K562 (cell line): ENCODE measurements around the gene SH3BP2. TPM values are rescaled to one million over a fixed set of nuclear protein-coding genes. Genes with fewer than 3 reads are reported as not detected.
A peak's percentile ranks its signal among the peaks of the same experiment; 100 is the strongest.

Source experiments
- ATAC-seq: fragments of 200-7000 bp; cut with Tn5 transposase; 3 replicates; pipeline ENCODE4 v1.9.1; 2020; ENCODE audit warnings: moderate library complexity
- BruUV-seq: library from RNA; stranded (reverse); fragments of 400-500 nt; replicated peaks from 2 replicates; lab custom pipeline; 2021; lab: Mats Ljungman, UMichigan
- CTCF ChIA-PET: fragments of 300-600 bp; formaldehyde crosslinking; extraction: SDS; loops from one replicate; lab custom pipeline; 2021; ENCODE audit warnings: low intra/inter-chr PET ratio; lab: Yijun Ruan, JAX
- POLR2A ChIA-PET: fragments of 300-600, 350-650 bp; sonication (Branson Sonifier 250); formaldehyde crosslinking; extraction: SDS; loops from one replicate; lab custom pipeline; 2021; ENCODE audit warnings: antibody characterized with exemption, inconsistent platforms; lab: Yijun Ruan, JAX
- DNase-seq, 4 experiments: peaks; one replicate each; pipeline versions ENCODE4 v3.0.0 to v3.0.0-alpha.2; 2011 to 2018; ENCODE audit warnings: low spot score in 3 of 4, mixed read lengths in 3 of 4; ENCODE audit errors: extremely low read depth in 1 of 4
- FAIRE-seq: peaks from 2 replicates; lab custom pipeline; 2011; peaks lifted over from hg19 to GRCh38; lab: Jason Lieb, UNC
- H2AFZ ChIP-seq: 2 replicates; pipeline ENCODE4 v1.6.0; 2011; ENCODE audit warnings: low read depth, low read length, control low read depth, inconsistent platforms
- H3K27ac ChIP-seq: fragments of 200-600 bp; 3 replicates; pipeline ENCODE4 v1.8.0; 2011; ENCODE audit warnings: low read depth, mild to moderate bottlenecking, control low read depth, inconsistent platforms, low read length, moderate library complexity, mixed read lengths; ENCODE audit errors: extremely low read depth
- H3K27me3 ChIP-seq, 2 experiments: fragments of 300-600 bp in 1 of 2; 2 replicates in 1 of 2; 3 replicates in 1 of 2; pipeline versions ENCODE4 v1.6.0 to v1.8.0; 2011; ENCODE audit warnings: inconsistent platforms in 2 of 2, low read length in 2 of 2, mild to moderate bottlenecking in 1 of 2, mixed read lengths in 1 of 2, moderate library complexity in 1 of 2; ENCODE audit not compliant: control insufficient read depth in 2 of 2, insufficient read depth in 2 of 2
- H3K36me3 ChIP-seq: fragments of 300-600 bp; 3 replicates; pipeline ENCODE4 v1.8.0; 2011; ENCODE audit warnings: mild to moderate bottlenecking, low read length, inconsistent platforms; ENCODE audit not compliant: control insufficient read depth, insufficient read depth
- H3K4me1 ChIP-seq, 2 experiments: fragments of 200-600 bp in 1 of 2; replicated peaks in 1 of 2; 2 replicates in 1 of 2; 3 replicates in 1 of 2; pipeline versions ENCODE4 v1.5.1 to v1.8.0; 2011; ENCODE audit warnings: inconsistent platforms in 2 of 2, low read length in 2 of 2, mild to moderate bottlenecking in 1 of 2, mixed read lengths in 1 of 2, moderate library complexity in 1 of 2; ENCODE audit not compliant: control insufficient read depth in 2 of 2, insufficient read depth in 2 of 2
- H3K4me2 ChIP-seq: 2 replicates; pipeline ENCODE4 v1.6.1; 2011; ENCODE audit warnings: low read length, control low read depth, inconsistent platforms, mixed read lengths; ENCODE audit not compliant: insufficient read depth
- H3K4me3 ChIP-seq: fragments of 200-600 bp; sonication (generic), shearing (Covaris generic); 2 replicates; pipeline ENCODE4 v1.5.1; 2016; ENCODE audit warnings: control low read depth, inconsistent platforms
- H3K79me2 ChIP-seq: fragments of 200-600 bp; 3 replicates; pipeline ENCODE4 v1.8.0; 2011; ENCODE audit warnings: low read length, inconsistent platforms; ENCODE audit not compliant: control insufficient read depth, insufficient read depth
- H3K9ac ChIP-seq, 2 experiments: 2 replicates each; pipeline versions ENCODE4 v1.6.0 to v1.6.1; 2011; ENCODE audit warnings: low read depth in 2 of 2, low read length in 2 of 2, control low read depth in 1 of 2, inconsistent platforms in 1 of 2, mild to moderate bottlenecking in 1 of 2, mixed read lengths in 1 of 2; ENCODE audit not compliant: insufficient read depth in 1 of 2
- H3K9me1 ChIP-seq: one replicate; pipeline ENCODE4 v1.6.0; 2011; ENCODE audit warnings: inconsistent platforms, mild to moderate bottlenecking, low read length, moderate library complexity; ENCODE audit not compliant: control insufficient read depth, insufficient read depth
- H3K9me3 ChIP-seq: replicated peaks from 2 replicates; pipeline ENCODE4 v1.5.1; 2011; ENCODE audit warnings: low read depth, low read length, inconsistent platforms; ENCODE audit not compliant: control insufficient read depth, insufficient read depth
- H4K20me1 ChIP-seq: replicated peaks from 2 replicates; pipeline ENCODE4 v1.6.1; 2011; ENCODE audit warnings: low read length, inconsistent platforms, mixed read lengths; ENCODE audit not compliant: control insufficient read depth, insufficient read depth
- BRCA1 ChIP-seq, 2 experiments: fragments of 450-650 bp in 1 of 2; sonication (generic) in 1 of 2; formaldehyde crosslinking in 1 of 2; IDR thresholded peaks; 2 replicates each; pipeline versions ENCODE4 v1.5.0 to v1.6.1; 2017 to 2020; ENCODE audit warnings: mild to moderate bottlenecking in 1 of 2, missing genetic modification reagents in 1 of 2
- CEBPG ChIP-seq, 3 experiments: fragments of 200-800 bp in 1 of 3; sonication (Bioruptor generic) in 1 of 3; sonication (generic) in 1 of 3; formaldehyde crosslinking in 1 of 3; IDR thresholded peaks in 2 of 3; conservative IDR thresholded peaks in 1 of 3; 2 replicates each; pipeline versions ENCODE4 v1.6.1 to v1.8.0; 2016 to 2022; ENCODE audit warnings: missing compliant biosample characterization in 2 of 3, missing genetic modification characterization in 2 of 3, mild to moderate bottlenecking in 1 of 3, missing genetic modification reagents in 1 of 3
- E2F5 ChIP-seq: sonication (generic); formaldehyde crosslinking; IDR thresholded peaks from 2 replicates; pipeline ENCODE4 v1.8.0; 2022; ENCODE audit warnings: mild to moderate bottlenecking, missing genetic modification reagents
- HEY1 ChIP-seq: fragments of 250-450 bp; sonication (Bioruptor Pico); IDR thresholded peaks from 2 replicates; pipeline ENCODE4 v1.5.0; 2020; ENCODE audit warnings: mild to moderate bottlenecking, moderate library complexity, borderline replicate concordance
- HNRNPLL ChIP-seq: fragments of 200-400 bp; formaldehyde crosslinking; IDR thresholded peaks from 2 replicates; pipeline ENCODE4 v1.6.1; 2017; ENCODE audit warnings: low read length, low read depth, mild to moderate bottlenecking; ENCODE audit not compliant: poor library complexity, severe bottlenecking
- IRF2 ChIP-seq: sonication (generic); formaldehyde crosslinking; IDR thresholded peaks from 2 replicates; pipeline ENCODE4 v1.8.1; 2022; ENCODE audit warnings: mild to moderate bottlenecking, missing genetic modification reagents
- MIER1 ChIP-seq: fragments of 450-650 bp; IDR thresholded peaks from 2 replicates; pipeline ENCODE4 v1.6.1; 2016; ENCODE audit warnings: antibody characterized with exemption, mild to moderate bottlenecking, low read depth
- MYC ChIP-seq, 2 experiments: fragments of 250-450 bp in 1 of 2; sonication (Bioruptor Pico) in 1 of 2; IDR thresholded peaks; 2 replicates each; pipeline versions ENCODE4 v1.5.1 to v1.6.1; 2012 to 2021; ENCODE audit warnings: low read depth in 2 of 2, borderline replicate concordance in 1 of 2, improper control_type of control experiment in 1 of 2, low read length in 1 of 2, mild to moderate bottlenecking in 1 of 2, moderate library complexity in 1 of 2
- MYNN ChIP-seq, 2 experiments: sonication (generic); formaldehyde crosslinking in 1 of 2; IDR thresholded peaks; 2 replicates each; pipeline versions ENCODE4 v1.5.0 to v1.6.1; 2016 to 2020; ENCODE audit warnings: antibody characterized with exemption in 1 of 2, missing genetic modification reagents in 1 of 2
- POLR3G ChIP-seq: IDR thresholded peaks from 2 replicates; pipeline ENCODE4 v1.6.1; 2011; ENCODE audit not compliant: insufficient read length, insufficient replicate concordance; ENCODE audit errors: extremely low read depth
- SOX6 ChIP-seq: fragments of 450-650 bp; IDR thresholded peaks from 2 replicates; pipeline ENCODE4 v1.6.1; 2014; ENCODE audit warnings: mild to moderate bottlenecking
- SRSF7 ChIP-seq: fragments of 200-400 bp; formaldehyde crosslinking; optimal IDR thresholded peaks from 2 replicates; pipeline ENCODE3; 2017; ENCODE audit warnings: mild to moderate bottlenecking, low read depth, low read length
- TRIM24 ChIP-seq, 2 experiments: fragments of 450-650 bp; IDR thresholded peaks; 2 replicates each; pipeline ENCODE4 v1.6.1; 2016
- ZBTB9 ChIP-seq: fragments of 450-650 bp; formaldehyde crosslinking; IDR thresholded peaks from 2 replicates; pipeline ENCODE4 v1.4.0; 2020; ENCODE audit warnings: mild to moderate bottlenecking, moderate library complexity
- ZNF197 ChIP-seq: fragments of 200-800 bp; sonication (Bioruptor generic); IDR thresholded peaks from 2 replicates; pipeline ENCODE4 v1.6.1; 2016; ENCODE audit warnings: low read depth, missing genetic modification characterization, missing compliant biosample characterization
- ZNF507 ChIP-seq: conservative IDR thresholded peaks from 2 replicates; pipeline ENCODE4 v1.6.1; 2017; ENCODE audit warnings: missing genetic modification characterization, missing compliant biosample characterization
- WGBS: fragments of 100-300 bp; shearing (Covaris generic); methylation state at CpG from one replicate; pipeline ENCODE4 v1.1.6; 2016; ENCODE audit warnings: low coverage, mixed read lengths; ENCODE audit not compliant: insufficient coverage; ENCODE audit errors: missing lambda C conversion rate; 5-methylcytosine and 5-hydroxymethylcytosine counted together
- in situ Hi-C: fragments of 300-500 bp; cut with MboI; formaldehyde crosslinking; loops from 4 replicates; pipeline ENCODE4 v1.15.0; 2018; ENCODE audit warnings: inconsistent platforms, mixed read lengths
- intact Hi-C: fragments of 100-400 bp; cut with micrococcal nuclease; formaldehyde crosslinking; loops from 2 replicates; pipeline ENCODE4 v1.14.2; 2022
- polyA plus RNA-seq, 8 experiments: library from polyadenylated mRNA; depleted of rRNA in 4 of 8; stranded (reverse) in 5 of 8; unstranded in 3 of 8; fragments of >200 nt; fragmentation: Nextera tagmentation in 2 of 8; fragmentation: Illumina TruSeq in 1 of 8; extraction: Ambion mirVana in 2 of 8; extraction: Trizol in 1 of 8; gene quantifications; 2 replicates each; pipeline versions ENCODE4 v1.2.1 to v1.2.3, GENCODE V29; 2011 to 2014; ENCODE audit warnings: inconsistent platforms in 1 of 8, missing spikeins in 1 of 8
- total RNA-seq, 7 experiments: library from RNA; depleted of rRNA in 6 of 7; stranded (reverse); fragments of >200 nt in 6 of 7; fragmentation: Illumina TruSeq in 2 of 7; extraction: Trizol in 2 of 7; gene quantifications; 2 replicates each; pipeline versions ENCODE4 v1.2.1 to v1.2.3, GENCODE V29; 2011 to 2021; ENCODE audit warnings: low replicate concordance in 1 of 7
- TF ChIP-seq, protein P1 (sequence below): fragments of 250-450 bp; sonication (Bioruptor Pico); IDR thresholded peaks from 2 replicates; pipeline ENCODE4 v1.8.0; 2021; ENCODE audit warnings: moderate library complexity, mild to moderate bottlenecking, inconsistent platforms

SH3BP2 gene
- total and polyA plus RNA-seq, 9 of the 15 experiments (the other 6 are each of a cell fraction or from before 2014, with no cell fraction given), result 0.34 to 16.0 (median 5.1) TPM

DNA sequence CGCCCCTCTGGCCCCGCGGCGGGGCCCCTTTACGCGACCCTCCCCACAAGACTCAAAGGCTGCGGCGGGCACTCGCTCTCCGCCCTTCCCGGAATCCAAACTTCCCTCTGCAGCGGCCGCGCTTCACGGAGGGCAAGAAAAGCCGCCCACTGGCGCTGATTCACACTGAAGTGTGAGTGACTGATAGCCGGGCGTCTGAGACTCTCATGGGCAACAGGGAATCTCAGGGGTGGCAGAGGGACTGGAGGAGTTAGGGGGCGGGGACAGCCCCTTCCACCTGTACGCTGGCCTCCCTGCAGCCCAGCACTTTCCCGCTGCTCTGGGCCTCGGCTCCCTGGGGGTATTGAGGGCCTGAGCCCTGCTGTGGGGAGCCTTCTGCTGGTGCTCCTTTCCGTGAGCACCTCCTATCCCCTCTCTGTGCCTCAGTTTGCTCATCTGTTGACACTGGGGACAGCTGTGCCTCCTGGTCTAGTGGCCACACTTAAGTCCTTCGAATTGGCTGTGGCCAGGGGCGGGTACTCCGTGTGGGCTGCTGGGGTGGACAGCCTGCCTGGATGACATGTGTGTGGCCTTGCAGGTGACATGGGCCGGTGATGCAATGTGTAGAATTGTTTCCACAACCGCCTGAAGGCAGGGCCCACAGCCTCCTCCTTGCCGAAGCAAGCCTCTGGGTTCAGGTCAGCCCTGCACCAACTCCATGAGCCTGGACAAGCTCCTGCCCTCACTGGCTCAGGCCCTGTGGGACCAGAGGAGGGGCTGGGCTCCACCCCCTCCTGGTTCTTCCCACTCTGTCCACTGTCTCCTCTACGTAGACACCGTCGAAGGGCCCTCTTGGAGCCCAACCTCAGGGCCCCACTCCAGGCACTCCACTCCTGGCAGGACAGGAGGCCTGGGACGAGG lies 951 bp downstream of the SH3BP2 start:
- ATAC-seq (peak; percentile 58), FAIRE-seq (peak; percentile 42), DNase-seq (peak in 3 of 4 experiments; percentile 52 to 65 (median 56))
- Histone ChIP-seq H3K27ac (peak overlapping the region; percentile 39; the same call in 1 of the 3 replicates), H2AFZ (peak overlapping the region; percentile 58), H4K20me1 (no peaks in the 10 kb centered on the region; the same call in 1 of the 2 replicates), H3K9me3 (no peaks in the 10 kb centered on the region), H3K9ac (peak overlapping the region; percentile 48 to 90; a peak in 3 of 4 replicates), H3K4me2 (peak overlapping the region; percentile 68), H3K79me2 (no peaks in the 10 kb centered on the region; the same call in 2 of the 3 replicates), H3K9me1 (no peaks in the 10 kb centered on the region), H3K4me1 (peaks cover 15 to 93% of the 10 kb centered on the region in 2 experiments), H3K36me3 (no peaks in the 10 kb centered on the region), H3K27me3 (no peaks in the 10 kb centered on the region), H3K4me3 (peak overlapping the region; percentile 50)
- in situ Hi-C loops (no loop called here), intact Hi-C loops (loop anchor here (5.0 kb wide), 2 partner anchors 48 to 73 kb away; partner anchors contain the start of gene ADD1)
- ChIA-PET CTCF (no interaction called here), POLR2A (interaction anchor here (1.3 kb wide), 1 partner anchor 10 kb away, joined by 8 read pairs; no protein-coding TSS in a partner anchor)
- WGBS, result 21% methylated on average over 18 of the region's 34 CpGs
- TSS peak; percentile 38 for BruUV-seq
- TF ChIP-seq POLR3G (no peak), HNRNPLL (no peak), SRSF7 (no peak), SOX6 (no peak), ZNF507 (tag) (no peak), ZNF197 (CRISPR knock-in tag) (no peak), CEBPG (CRISPR knock-in tag; IDR thresholded peaks at IDR 0.05) (peak; percentile 98), CEBPG (tag; conservative IDR thresholded peaks at IDR 0.05 in 1 of 2, IDR thresholded peaks at IDR 0.05 in 1 of 2) (peak; percentile 88 to 92), E2F5 (CRISPR knock-in tag) (0 out of 2 replicates have a peak, but pooled peaks have one; percentile 49), IRF2 (CRISPR knock-in tag) (no peak), MIER1 (no peak), MYC (IDR thresholded peaks at IDR 0.05; ENCODE audit: low read depth, low read length) (peak; percentile 91), MYC (CRISPR knock-in tag; IDR thresholded peaks at IDR 0.05; ENCODE audit: borderline replicate concordance, low read depth) (peak; percentile 43; the same call in 1 of the 2 replicates), HEY1 (CRISPR knock-in tag) (no peak), MYNN (IDR thresholded peaks at IDR 0.05) (no peak), MYNN (CRISPR knock-in tag; IDR thresholded peaks at IDR 0.05) (peak; percentile 42; the same call in 1 of the 2 replicates), BRCA1 (IDR thresholded peaks at IDR 0.05) (no peak), BRCA1 (CRISPR knock-in tag; IDR thresholded peaks at IDR 0.05) (no peak), ZBTB9 (0 out of 2 replicates have a peak, but pooled peaks have one; percentile 56), TRIM24 (IDR thresholded peaks at IDR 0.05) (no peak)
- TF ChIP-seq, protein P1, sequence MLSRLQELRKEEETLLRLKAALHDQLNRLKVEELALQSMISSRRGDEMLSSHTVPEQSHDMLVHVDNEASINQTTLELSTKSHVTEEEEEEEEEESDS (CRISPR knock-in tag), result no peak
